Neural cell (in vitro differentiated cells): ENCODE data around the gene MKRN1.

Experiments
- EP300 ChIP-seq: fragments of 450-650 bp; conservative IDR thresholded peaks from 2 replicates; pipeline ENCODE4 v1.6.1; 2014; ENCODE audit warnings: antibody characterized with exemption, mild to moderate bottlenecking, moderate library complexity; ENCODE audit not compliant: poor library complexity, severe bottlenecking
- EZH2 ChIP-seq: fragments of 200-600, 300-800 bp; shearing (Covaris generic), sonication (generic); IDR thresholded peaks from 2 replicates; pipeline ENCODE4 v1.6.1; 2014; ENCODE audit warnings: antibody characterized with exemption, low read length, borderline replicate concordance, mild to moderate bottlenecking; ENCODE audit not compliant: insufficient read depth, poor library complexity, severe bottlenecking
- MXI1 ChIP-seq: fragments of 450-650 bp; conservative IDR thresholded peaks from 2 replicates; pipeline ENCODE4 v1.6.1; 2014; ENCODE audit warnings: antibody characterized with exemption, mild to moderate bottlenecking; ENCODE audit not compliant: poor library complexity, severe bottlenecking
- POLR2AphosphoS5 ChIP-seq: IDR thresholded peaks from 2 replicates; pipeline ENCODE4 v1.6.1; 2012
- RAD21 ChIP-seq: fragments of 450-650 bp; conservative IDR thresholded peaks from 2 replicates; pipeline ENCODE4 v1.6.1; 2014; ENCODE audit warnings: antibody characterized with exemption, mild to moderate bottlenecking, moderate library complexity
- TAF1 ChIP-seq: IDR thresholded peaks from 2 replicates; pipeline ENCODE4 v1.6.1; 2012; ENCODE audit warnings: low read depth
- TF ChIP-seq, protein P1 (sequence below): fragments of 450-650 bp; IDR thresholded peaks from 2 replicates; pipeline ENCODE4 v1.5.1; 2014; ENCODE audit warnings: antibody characterized with exemption, mild to moderate bottlenecking, moderate library complexity; ENCODE audit not compliant: poor library complexity, severe bottlenecking
- TF ChIP-seq, protein P2 (sequence below): IDR thresholded peaks from 2 replicates; pipeline ENCODE4 v1.6.1; 2012; ENCODE audit warnings: borderline replicate concordance

DNA sequence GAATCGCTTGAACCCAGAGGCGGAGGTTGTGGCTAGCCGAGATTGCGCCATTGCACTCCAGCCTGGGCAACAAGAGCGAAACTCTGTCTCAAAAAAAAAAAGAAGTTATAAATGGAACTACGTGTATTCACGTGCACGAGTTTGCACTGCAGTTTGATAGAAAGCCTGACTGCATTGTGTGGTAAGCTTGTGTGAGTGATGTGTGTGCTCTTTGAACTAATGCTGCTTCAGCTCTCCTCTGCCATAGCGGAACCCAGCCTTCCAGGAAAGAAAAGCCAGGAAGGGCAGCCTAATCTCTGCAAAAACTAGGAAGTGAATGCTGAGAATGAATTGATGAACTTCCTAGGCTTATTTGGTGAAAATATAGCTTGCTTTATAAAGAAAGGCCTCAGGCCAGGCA, 15.6 kb upstream of the MKRN1 start:
- TF ChIP-seq, protein P1, sequence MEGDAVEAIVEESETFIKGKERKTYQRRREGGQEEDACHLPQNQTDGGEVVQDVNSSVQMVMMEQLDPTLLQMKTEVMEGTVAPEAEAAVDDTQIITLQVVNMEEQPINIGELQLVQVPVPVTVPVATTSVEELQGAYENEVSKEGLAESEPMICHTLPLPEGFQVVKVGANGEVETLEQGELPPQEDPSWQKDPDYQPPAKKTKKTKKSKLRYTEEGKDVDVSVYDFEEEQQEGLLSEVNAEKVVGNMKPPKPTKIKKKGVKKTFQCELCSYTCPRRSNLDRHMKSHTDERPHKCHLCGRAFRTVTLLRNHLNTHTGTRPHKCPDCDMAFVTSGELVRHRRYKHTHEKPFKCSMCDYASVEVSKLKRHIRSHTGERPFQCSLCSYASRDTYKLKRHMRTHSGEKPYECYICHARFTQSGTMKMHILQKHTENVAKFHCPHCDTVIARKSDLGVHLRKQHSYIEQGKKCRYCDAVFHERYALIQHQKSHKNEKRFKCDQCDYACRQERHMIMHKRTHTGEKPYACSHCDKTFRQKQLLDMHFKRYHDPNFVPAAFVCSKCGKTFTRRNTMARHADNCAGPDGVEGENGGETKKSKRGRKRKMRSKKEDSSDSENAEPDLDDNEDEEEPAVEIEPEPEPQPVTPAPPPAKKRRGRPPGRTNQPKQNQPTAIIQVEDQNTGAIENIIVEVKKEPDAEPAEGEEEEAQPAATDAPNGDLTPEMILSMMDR: no peak
- TF ChIP-seq TAF1 (no peak), MXI1 (no peak), POLR2AphosphoS5 (no peak), EZH2 (no peak), RAD21 (no peak), EP300 (no peak)
- TF ChIP-seq, protein P2, sequence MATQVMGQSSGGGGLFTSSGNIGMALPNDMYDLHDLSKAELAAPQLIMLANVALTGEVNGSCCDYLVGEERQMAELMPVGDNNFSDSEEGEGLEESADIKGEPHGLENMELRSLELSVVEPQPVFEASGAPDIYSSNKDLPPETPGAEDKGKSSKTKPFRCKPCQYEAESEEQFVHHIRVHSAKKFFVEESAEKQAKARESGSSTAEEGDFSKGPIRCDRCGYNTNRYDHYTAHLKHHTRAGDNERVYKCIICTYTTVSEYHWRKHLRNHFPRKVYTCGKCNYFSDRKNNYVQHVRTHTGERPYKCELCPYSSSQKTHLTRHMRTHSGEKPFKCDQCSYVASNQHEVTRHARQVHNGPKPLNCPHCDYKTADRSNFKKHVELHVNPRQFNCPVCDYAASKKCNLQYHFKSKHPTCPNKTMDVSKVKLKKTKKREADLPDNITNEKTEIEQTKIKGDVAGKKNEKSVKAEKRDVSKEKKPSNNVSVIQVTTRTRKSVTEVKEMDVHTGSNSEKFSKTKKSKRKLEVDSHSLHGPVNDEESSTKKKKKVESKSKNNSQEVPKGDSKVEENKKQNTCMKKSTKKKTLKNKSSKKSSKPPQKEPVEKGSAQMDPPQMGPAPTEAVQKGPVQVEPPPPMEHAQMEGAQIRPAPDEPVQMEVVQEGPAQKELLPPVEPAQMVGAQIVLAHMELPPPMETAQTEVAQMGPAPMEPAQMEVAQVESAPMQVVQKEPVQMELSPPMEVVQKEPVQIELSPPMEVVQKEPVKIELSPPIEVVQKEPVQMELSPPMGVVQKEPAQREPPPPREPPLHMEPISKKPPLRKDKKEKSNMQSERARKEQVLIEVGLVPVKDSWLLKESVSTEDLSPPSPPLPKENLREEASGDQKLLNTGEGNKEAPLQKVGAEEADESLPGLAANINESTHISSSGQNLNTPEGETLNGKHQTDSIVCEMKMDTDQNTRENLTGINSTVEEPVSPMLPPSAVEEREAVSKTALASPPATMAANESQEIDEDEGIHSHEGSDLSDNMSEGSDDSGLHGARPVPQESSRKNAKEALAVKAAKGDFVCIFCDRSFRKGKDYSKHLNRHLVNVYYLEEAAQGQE: no peak
